HT-29 (cell line): Measurements from ENCODE around the gene LIAS. TPM values are rescaled to one million over a fixed set of nuclear protein-coding genes. Genes with fewer than 3 reads are reported as not detected.

Experiments used
- DNase-seq: peaks from one replicate; pipeline ENCODE4 v3.0.0-alpha.2; 2015; ENCODE audit warnings: low spot score
- small RNA-seq: library from RNA; depleted of rRNA; stranded (forward); fragments of <200 nt; gene quantifications from one replicate; pipeline ENCODE3, GENCODE V24; 2014
- total RNA-seq: library from RNA; depleted of rRNA; stranded (reverse); fragments of >200 nt; shearing (Covaris generic); gene quantifications from 2 replicates; pipeline ENCODE4 v1.2.3, GENCODE V29; 2014; rRNA removed

LIAS gene
- total RNA-seq, 1 experiment from 2014 or later, result 5.5 TPM

DNA sequence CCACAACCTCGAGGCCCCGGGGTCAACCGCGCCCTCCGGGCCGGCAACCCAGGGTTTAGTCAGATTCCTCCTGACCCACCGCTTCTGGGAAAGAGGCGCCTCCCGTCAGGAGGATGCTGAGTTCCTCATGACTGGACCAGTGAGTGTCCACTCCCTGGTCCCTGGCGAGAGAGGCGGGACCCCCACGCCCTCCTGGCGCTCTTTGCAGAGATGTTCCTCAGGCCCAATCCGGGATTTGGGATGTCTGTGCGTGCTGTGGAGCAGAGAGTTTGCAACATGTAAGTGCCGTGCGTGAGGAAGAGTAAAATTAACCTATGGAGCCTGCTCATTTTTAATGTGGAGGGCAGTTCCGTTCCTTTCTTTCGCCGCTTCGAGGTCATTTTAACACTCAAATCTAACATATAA is 69.2 kb downstream of the LIAS start:
- no peak for DNase-seq

Small RNA genes within 50 kb of the gene (small RNA-seq; reads per million reads assigned to genes)
- not detected for gene MIR5591
- gene RF00019, result not detected

Other genes with a start within 250 kb of the LIAS start
- gene RFC1, start 92.7 kb upstream of the LIAS start, total RNA-seq, result 25.2 and 26.6 TPM in 2 replicates
- 0.23 and 0.26 TPM in 2 replicates for gene KLB, start 52.1 kb upstream of the LIAS start, total RNA-seq
- gene RPL9, start 134 bp upstream of the LIAS start, total RNA-seq, result 1,285 and 1,602 TPM in 2 replicates
- 82.3 and 95.2 TPM in 2 replicates for gene UGDH, start 68.4 kb downstream of the LIAS start, total RNA-seq
- 5.4 and 12.1 TPM in 2 replicates for gene SMIM14, start 179.8 kb downstream of the LIAS start, total RNA-seq
- gene UBE2K, start 239.1 kb downstream of the LIAS start, total RNA-seq, result 34.0 and 48.8 TPM in 2 replicates